ENCODE data around the gene FYN. TPM values are rescaled to one million over a fixed set of nuclear protein-coding genes. Genes with fewer than 3 reads are reported as not detected.

FYN gene
- total and polyA plus RNA-seq, 9 of the 15 experiments (the other 6 are each of a cell fraction or from before 2014, with no cell fraction given) = 2.9 to 22.1 (median 11.4) TPM

GRCh38 chr6:111766201-111766857, 106.9 kb downstream of the FYN start:
- no peak overlapping the region for H2AFZ ChIP-seq (ENCODE audit: low read depth, low read length)
- H3K9me3 ChIP-seq (replicated peaks; ENCODE audit: control insufficient read depth, insufficient read depth, low read depth, low read length) = no peaks in the 10 kb centered on the region
- no peaks in the 10 kb centered on the region for H3K9me1 ChIP-seq (ENCODE audit: control insufficient read depth, insufficient read depth, low read length)
- no peak overlapping the region for H3K27ac ChIP-seq (ENCODE audit: extremely low read depth, low read depth, low read length)
- ATAC-seq (no peak), DNase-seq (ENCODE audit: extremely low read depth in 1 of 4, low spot score in 3 of 4) (no peak), FAIRE-seq (no peak)
- H3K9ac ChIP-seq (ENCODE audit: insufficient read depth in 1 of 2, low read depth in 2 of 2, low read length in 2 of 2) = no peak overlapping the region
- no peaks in the 10 kb centered on the region for H3K79me2 ChIP-seq (ENCODE audit: control insufficient read depth, insufficient read depth, low read length)
- WGBS (ENCODE audit: insufficient coverage, low coverage, missing lambda C conversion rate) = 9% methylated on average over 5 of the region's 5 CpGs
- no peaks in the 10 kb centered on the region for H3K36me3 ChIP-seq (ENCODE audit: control insufficient read depth, insufficient read depth, low read length)
- intact Hi-C loops (cut with micrococcal nuclease) = no loop called here
- in situ Hi-C loops (cut with MboI) = no loop called here
- H4K20me1 ChIP-seq (replicated peaks; ENCODE audit: control insufficient read depth, insufficient read depth, low read length) = no peaks in the 10 kb centered on the region
- no peak overlapping the region for H3K4me3 ChIP-seq
- no TSS peak for BruUV-seq (replicated peaks)
- peaks cover 0 to 5% of the 10 kb centered on the region in 2 experiments; a peak in 1 of 5 replicates for H3K27me3 ChIP-seq (ENCODE audit: control insufficient read depth in 2 of 2, insufficient read depth in 2 of 2, low read length in 2 of 2)
- no peak overlapping the region for H3K4me2 ChIP-seq (ENCODE audit: insufficient read depth, low read length)
- POLR2A ChIA-PET = no interaction called here
- no peaks in the 10 kb centered on the region for H3K4me1 ChIP-seq (replicated peaks in 1 of 2; ENCODE audit: control insufficient read depth in 2 of 2, insufficient read depth in 2 of 2, low read length in 2 of 2)
- CTCF ChIA-PET (ENCODE audit: low intra/inter-chr PET ratio) = no interaction called here
- TF ChIP-seq TBP (optimal IDR thresholded peaks at IDR 0.05; ENCODE audit: low read depth, low read length) (no peak), KLF1 (tag; IDR thresholded peaks at IDR 0.05) (no peak), SMARCA5 (IDR thresholded peaks at IDR 0.05) (no peak), PHB (CRISPR knock-in tag; IDR thresholded peaks at IDR 0.05) (no peak), HDAC8 (tag; IDR thresholded peaks at IDR 0.05) (no peak), TCFL5 (CRISPR knock-in tag; conservative IDR thresholded peaks at IDR 0.05) (no peak), HDAC6 (IDR thresholded peaks at IDR 0.05; ENCODE audit: low read depth, low read length) (no peak), RBBP5 (IDR thresholded peaks at IDR 0.05; ENCODE audit: borderline replicate concordance, insufficient read depth, low read length, poor library complexity, severe bottlenecking) (no peak), STAG1 (CRISPR knock-in tag; IDR thresholded peaks at IDR 0.05; ENCODE audit: borderline replicate concordance) (no peak), TRIM25 (IDR thresholded peaks at IDR 0.05; ENCODE audit: borderline replicate concordance) (no peak), ZNF586 (CRISPR knock-in tag; conservative IDR thresholded peaks at IDR 0.05) (no peak)
- TF ChIP-seq, protein P1, sequence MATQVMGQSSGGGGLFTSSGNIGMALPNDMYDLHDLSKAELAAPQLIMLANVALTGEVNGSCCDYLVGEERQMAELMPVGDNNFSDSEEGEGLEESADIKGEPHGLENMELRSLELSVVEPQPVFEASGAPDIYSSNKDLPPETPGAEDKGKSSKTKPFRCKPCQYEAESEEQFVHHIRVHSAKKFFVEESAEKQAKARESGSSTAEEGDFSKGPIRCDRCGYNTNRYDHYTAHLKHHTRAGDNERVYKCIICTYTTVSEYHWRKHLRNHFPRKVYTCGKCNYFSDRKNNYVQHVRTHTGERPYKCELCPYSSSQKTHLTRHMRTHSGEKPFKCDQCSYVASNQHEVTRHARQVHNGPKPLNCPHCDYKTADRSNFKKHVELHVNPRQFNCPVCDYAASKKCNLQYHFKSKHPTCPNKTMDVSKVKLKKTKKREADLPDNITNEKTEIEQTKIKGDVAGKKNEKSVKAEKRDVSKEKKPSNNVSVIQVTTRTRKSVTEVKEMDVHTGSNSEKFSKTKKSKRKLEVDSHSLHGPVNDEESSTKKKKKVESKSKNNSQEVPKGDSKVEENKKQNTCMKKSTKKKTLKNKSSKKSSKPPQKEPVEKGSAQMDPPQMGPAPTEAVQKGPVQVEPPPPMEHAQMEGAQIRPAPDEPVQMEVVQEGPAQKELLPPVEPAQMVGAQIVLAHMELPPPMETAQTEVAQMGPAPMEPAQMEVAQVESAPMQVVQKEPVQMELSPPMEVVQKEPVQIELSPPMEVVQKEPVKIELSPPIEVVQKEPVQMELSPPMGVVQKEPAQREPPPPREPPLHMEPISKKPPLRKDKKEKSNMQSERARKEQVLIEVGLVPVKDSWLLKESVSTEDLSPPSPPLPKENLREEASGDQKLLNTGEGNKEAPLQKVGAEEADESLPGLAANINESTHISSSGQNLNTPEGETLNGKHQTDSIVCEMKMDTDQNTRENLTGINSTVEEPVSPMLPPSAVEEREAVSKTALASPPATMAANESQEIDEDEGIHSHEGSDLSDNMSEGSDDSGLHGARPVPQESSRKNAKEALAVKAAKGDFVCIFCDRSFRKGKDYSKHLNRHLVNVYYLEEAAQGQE (IDR thresholded peaks at IDR 0.05; ENCODE audit: borderline replicate concordance) = no peak
- TF ChIP-seq, protein P1 (CRISPR knock-in tag; IDR thresholded peaks at IDR 0.05; ENCODE audit: low read depth) = no peak

Data from K562 (cell line).